ENCODE measurements around the gene LDHB. TPM values are rescaled to one million over a fixed set of nuclear protein-coding genes. Genes with fewer than 3 reads are reported as not detected.
"Not testable (repeated sequence)": the region's sequence is repeated elsewhere in the genome, so short reads cannot be mapped to it uniquely, and the experiment has no call there.

The LDHB gene
- total RNA-seq, 1 donor from 2014 or later: 1,305 TPM

GRCh38 chr12:21599143-21599999 is 58.3 kb downstream of the LDHB start:
- H3K27me3 Mint-ChIP-seq (ENCODE audit: low read depth): peaks cover 10% of the 10 kb centered on the region
- H3K27ac Mint-ChIP-seq: no peak overlapping the region
- H3K4me3 Mint-ChIP-seq (ENCODE audit: low read depth): no peak overlapping the region
- no peaks in the 10 kb centered on the region for H3K36me3 Mint-ChIP-seq (ENCODE audit: low read depth)
- intact Hi-C loops (cut with micrococcal nuclease): no loop called here
- H3K4me1 Mint-ChIP-seq (ENCODE audit: low read depth): no peaks in the 10 kb centered on the region
- DNase-seq (ENCODE audit: low spot score): no peak
- H3K9me3 Mint-ChIP-seq: no peaks in the 10 kb centered on the region

GRCh38 chr12:21598651-21599050 is 59.0 kb downstream of the LDHB start:
- no peaks in the 10 kb centered on the region for H3K9me3 Mint-ChIP-seq
- no peak overlapping the region for H3K4me3 Mint-ChIP-seq (ENCODE audit: low read depth)
- H3K4me1 Mint-ChIP-seq (ENCODE audit: low read depth): no peaks in the 10 kb centered on the region
- DNase-seq (ENCODE audit: low spot score): no peak
- H3K36me3 Mint-ChIP-seq (ENCODE audit: low read depth): no peaks in the 10 kb centered on the region
- H3K27me3 Mint-ChIP-seq (ENCODE audit: low read depth): peaks cover 7% of the 10 kb centered on the region
- no peak overlapping the region for H3K27ac Mint-ChIP-seq
- intact Hi-C loops (cut with micrococcal nuclease): no loop called here

- H3K36me3 Mint-ChIP-seq (ENCODE audit: low read depth); H3K27me3 Mint-ChIP-seq (ENCODE audit: low read depth); intact Hi-C loops (cut with micrococcal nuclease); H3K4me3 Mint-ChIP-seq (ENCODE audit: low read depth); H3K27ac Mint-ChIP-seq; H3K4me1 Mint-ChIP-seq (ENCODE audit: low read depth); DNase-seq (ENCODE audit: low spot score): not testable (repeated sequence)
- H3K9me3 Mint-ChIP-seq: peaks cover 22% of the 10 kb centered on the region
Observed at GRCh38 chr12:21595356-21595755, 62.3 kb downstream of the LDHB start.

GRCh38 chr12:21585485-21585884 is 72.2 kb downstream of the LDHB start:
- peaks cover 16% of the 10 kb centered on the region for H3K9me3 Mint-ChIP-seq
- DNase-seq (ENCODE audit: low spot score): no peak
- H3K4me3 Mint-ChIP-seq (ENCODE audit: low read depth): no peak overlapping the region
- intact Hi-C loops (cut with micrococcal nuclease): no loop called here
- H3K27me3 Mint-ChIP-seq (ENCODE audit: low read depth): no peaks in the 10 kb centered on the region
- no peak overlapping the region for H3K27ac Mint-ChIP-seq
- no peaks in the 10 kb centered on the region for H3K4me1 Mint-ChIP-seq (ENCODE audit: low read depth)
- H3K36me3 Mint-ChIP-seq (ENCODE audit: low read depth): no peaks in the 10 kb centered on the region

Other genes with a start within 250 kb of the LDHB start
- gene PYROXD1, start 220.2 kb downstream of the LDHB start, total RNA-seq: 27.3 and 30.1 TPM in 2 replicates
- gene RECQL, start 156.2 kb downstream of the LDHB start, total RNA-seq: 68.4 and 69.0 TPM in 2 replicates
- gene GOLT1B, start 156.1 kb downstream of the LDHB start, total RNA-seq: 42.2 and 46.1 TPM in 2 replicates
- gene SPX, start 131.5 kb downstream of the LDHB start, total RNA-seq: 1.1 and 1.6 TPM in 2 replicates
- 0.07 and 0.14 TPM in 2 replicates for gene GYS2, start 53.0 kb downstream of the LDHB start, total RNA-seq
- gene KCNJ8, start 116.9 kb upstream of the LDHB start, total RNA-seq: not detected in 2 replicates

Measured in activated T-helper 2 cell treated with anti-CD3 and anti-CD28 coated beads, Interferon-gamma antibody, Interleukin-2, Interleukin-4, amounts not matched to agents 10 μg/mL and 5 μg/mL and 100 μg/mL, durations not matched to agents 14 hours and 24 hours and 36 hours (primary cell).